ENCODE measurements around the gene SLC16A3. TPM values are rescaled to one million over a fixed set of nuclear protein-coding genes. Genes with fewer than 3 reads are reported as not detected.

SLC16A3 gene
- total RNA-seq = 10 to 100 TPM; 10.2 to 22.6 (median 17.3) TPM

GRCh38 chr17:82228842-82229697, at the start of gene SLC16A3:
TSS of gene SLC16A3 (plus strand) at chr17:82229042. CDS start at chr17:82236009, 6,967 bp downstream.
- H3K36me3 ChIP-seq = no peaks in the 10 kb centered on the region
- H3K27me3 ChIP-seq = peaks cover 3 to 4% of the 10 kb centered on the region in 2 donors
- H3K4me3 ChIP-seq = peak within 1 kb of the TSS; percentile 60 to 83 (median 61)
- intact Hi-C loops (cut with DNase I; ENCODE audit: low total_unique reads) = no loop called here
- peak within 1 kb of the TSS; percentile 69 to 93 for H3K27ac ChIP-seq
- H3K4me1 ChIP-seq = peaks cover 12 to 13% of the 10 kb centered on the region in 2 donors
- DNase-seq (ENCODE audit: low spot score in 2 of 2) = no peak
- TF ChIP-seq CTCF (IDR thresholded peaks at IDR 0.05) (no peak), POLR2AphosphoS5 (IDR thresholded peaks at IDR 0.05) (no peak)
- H3K9me3 ChIP-seq = no peaks in the 10 kb centered on the region

- Histone ChIP-seq H3K27ac (no peak overlapping the region), H3K36me3 (peaks cover 10% of the 10 kb centered on the region), H3K4me3 (no peak overlapping the region), H3K4me1 (no peaks in the 10 kb centered on the region), H3K9me3 (no peaks in the 10 kb centered on the region), H3K27me3 (no peaks in the 10 kb centered on the region)
- TF ChIP-seq POLR2A (IDR thresholded peaks at IDR 0.05) (no peak), CTCF (IDR thresholded peaks at IDR 0.05) (no peak), POLR2AphosphoS5 (IDR thresholded peaks at IDR 0.05) (no peak)
- intact Hi-C loops (cut with DNase I; ENCODE audit: low total_unique reads) = no loop called here
- DNase-seq (ENCODE audit: low spot score in 2 of 2) = no peak
These were observed 49.4 kb upstream of the SLC16A3 start for GRCh38 chr17:82179412-82179811.

- no peaks in the 10 kb centered on the region for H3K9me3 ChIP-seq
- TF ChIP-seq CTCF (IDR thresholded peaks at IDR 0.05) (no peak), POLR2A (IDR thresholded peaks at IDR 0.05) (no peak)
- H3K36me3 ChIP-seq = peaks cover 10% of the 10 kb centered on the region
- H3K4me1 ChIP-seq = no peaks in the 10 kb centered on the region
- no peaks in the 10 kb centered on the region for H3K27me3 ChIP-seq
- H3K4me3 ChIP-seq = no peak overlapping the region
- DNase-seq (ENCODE audit: low spot score in 2 of 2) = no peak
- H3K27ac ChIP-seq = no peak overlapping the region
- intact Hi-C loops (cut with DNase I; ENCODE audit: low total_unique reads) = no loop called here
These were observed 48.8 kb upstream of the SLC16A3 start for GRCh38 chr17:82179946-82180475.

- Histone ChIP-seq H3K27ac (no peak overlapping the region), H3K36me3 (peaks cover 10% of the 10 kb centered on the region), H3K4me3 (no peak overlapping the region), H3K4me1 (no peaks in the 10 kb centered on the region), H3K9me3 (no peaks in the 10 kb centered on the region), H3K27me3 (no peaks in the 10 kb centered on the region)
- no peak for DNase-seq (ENCODE audit: low spot score in 2 of 2)
- TF ChIP-seq CTCF (IDR thresholded peaks at IDR 0.05) (no peak), POLR2A (IDR thresholded peaks at IDR 0.05) (no peak), POLR2AphosphoS5 (IDR thresholded peaks at IDR 0.05) (no peak)
- intact Hi-C loops (cut with DNase I; ENCODE audit: low total_unique reads) = no loop called here
These were observed 47.9 kb upstream of the SLC16A3 start for GRCh38 chr17:82180776-82181528.

- TF ChIP-seq POLR2AphosphoS5 (IDR thresholded peaks at IDR 0.05) = no peak
- TF ChIP-seq CTCF (IDR thresholded peaks at IDR 0.05) = no peak
- TF ChIP-seq POLR2A (IDR thresholded peaks at IDR 0.05) = no peak
- intact Hi-C loops (cut with DNase I; ENCODE audit: low total_unique reads) = no loop called here
- Histone ChIP-seq H3K9me3 (no peaks in the 10 kb centered on the region), H3K4me1 (no peaks in the 10 kb centered on the region), H3K27me3 (no peaks in the 10 kb centered on the region), H3K4me3 (no peak overlapping the region), H3K36me3 (peaks cover 10% of the 10 kb centered on the region), H3K27ac (no peak overlapping the region)
- no peak for DNase-seq (ENCODE audit: low spot score in 2 of 2)
These were observed 44.1 kb upstream of the SLC16A3 start for GRCh38 chr17:82184761-82185160.

Data from breast epithelium (tissue), 4 donors.